OCI-LY7 (cell line): Measurements from ENCODE around the gene CLDN20. TPM values are rescaled to one million over a fixed set of nuclear protein-coding genes. Genes with fewer than 3 reads are reported as not detected.
A peak's percentile ranks its signal among the peaks of the same experiment; 100 is the strongest.

Source experiments
- BruUV-seq: library from RNA; stranded (reverse); fragments of 400-500 nt; replicated peaks from 2 replicates; lab custom pipeline; 2021; lab: Mats Ljungman, UMichigan
- CTCF ChIA-PET: fragments of 300-600 bp; sonication (Branson Sonifier 250); formaldehyde crosslinking; loops from one replicate; lab custom pipeline; 2022; ENCODE audit warnings: antibody characterized with exemption; ENCODE audit not compliant: unreplicated experiment; lab: Charles Lee
- POLR2A ChIA-PET: fragments of 300-600 bp; sonication (Branson Sonifier 250); formaldehyde crosslinking; loops from one replicate; lab custom pipeline; 2022; ENCODE audit warnings: antibody characterized with exemption; lab: Charles Lee
- DNase-seq: peaks from one replicate; pipeline ENCODE4 v3.0.0-alpha.2; 2015; ENCODE audit warnings: low spot score
- H2AFZ ChIP-seq: fragments of 200-600 bp; sonication (generic), shearing (Covaris generic); 2 replicates; pipeline ENCODE4 v1.6.1; 2014; ENCODE audit warnings: mild to moderate bottlenecking, antibody characterized with exemption, low read length, moderate library complexity
- H3K27ac ChIP-seq: fragments of 200-600 bp; sonication (generic); 2 replicates; pipeline ENCODE4 v1.5.1; 2014; ENCODE audit warnings: mixed run types, low read depth, mild to moderate bottlenecking, moderate library complexity, low read length, inconsistent platforms; ENCODE audit not compliant: poor library complexity, severe bottlenecking
- H3K36me3 ChIP-seq: fragments of 200-600 bp; sonication (generic); 2 replicates; pipeline ENCODE4 v1.6.1; 2014; ENCODE audit warnings: mild to moderate bottlenecking, antibody characterized with exemption, low read length, moderate library complexity, mixed read lengths; ENCODE audit not compliant: insufficient read depth
- H3K4me1 ChIP-seq: fragments of 200-600 bp; sonication (generic); 2 replicates; pipeline ENCODE4 v1.5.1; 2014; ENCODE audit warnings: mild to moderate bottlenecking, low read length; ENCODE audit not compliant: insufficient read depth, poor library complexity, severe bottlenecking
- H3K4me2 ChIP-seq: fragments of 200-600 bp; sonication (generic); 2 replicates; pipeline ENCODE4 v1.6.1; 2014; ENCODE audit warnings: mild to moderate bottlenecking, low read length
- H3K4me3 ChIP-seq: fragments of 200-600 bp; sonication (generic); 2 replicates; pipeline ENCODE4 v1.5.1; 2014; ENCODE audit warnings: mild to moderate bottlenecking, low read depth, low read length; ENCODE audit not compliant: poor library complexity, severe bottlenecking
- H3K79me2 ChIP-seq: fragments of 200-600 bp; sonication (generic); 2 replicates; pipeline ENCODE4 v1.6.1; 2016; ENCODE audit warnings: low read depth, mild to moderate bottlenecking, low read length, moderate library complexity, mixed read lengths; ENCODE audit not compliant: insufficient read depth
- H3K9me2 ChIP-seq: fragments of 200-600 bp; sonication (generic); 2 replicates; pipeline ENCODE4 v1.6.1; 2016; ENCODE audit warnings: mild to moderate bottlenecking, low read length, mixed read lengths; ENCODE audit not compliant: insufficient read depth
- H3K9me3 ChIP-seq: fragments of 200-600 bp; sonication (generic); 2 replicates; pipeline ENCODE4 v1.6.1; 2014; ENCODE audit warnings: mild to moderate bottlenecking, mixed run types, low read length, mixed read lengths
- H4K20me1 ChIP-seq: fragments of 200-600 bp; sonication (generic); 2 replicates; pipeline ENCODE4 v1.6.1; 2014; ENCODE audit warnings: mild to moderate bottlenecking, antibody characterized with exemption, low read length, moderate library complexity, mixed read lengths; ENCODE audit not compliant: insufficient read depth
- CTCF ChIP-seq: fragments of 200-600 bp; sonication (generic); conservative IDR thresholded peaks from 2 replicates; pipeline ENCODE4 v1.5.1; 2014; ENCODE audit warnings: mild to moderate bottlenecking, antibody characterized with exemption, low read length, moderate library complexity, mixed read lengths
- EZH2phosphoT487 ChIP-seq: fragments of 200-600 bp; sonication (generic); IDR thresholded peaks from 2 replicates; pipeline ENCODE4 v1.6.1; 2018; ENCODE audit warnings: low read depth, borderline replicate concordance, mild to moderate bottlenecking, mixed run types, antibody characterized with exemption, low read length, moderate library complexity, mixed read lengths
- intact Hi-C: fragments of 100-400 bp; cut with micrococcal nuclease; formaldehyde crosslinking; loops from one replicate; pipeline ENCODE4 v1.10.0; 2022; ENCODE audit not compliant: unreplicated experiment
- total RNA-seq, 2 experiments: library from RNA; depleted of rRNA in 1 of 2; stranded (reverse); fragments of >200 nt in 1 of 2; shearing (Covaris generic) in 1 of 2; gene quantifications; 2 replicates each; pipeline ENCODE4 v1.2.3, GENCODE V29; 2014 to 2022

CLDN20 gene
- total RNA-seq, 2 experiments from 2014 or later, result not detected

GRCh38 chr6:155248008-155249001 is 15.5 kb upstream of the CLDN20 start:
- H3K27ac ChIP-seq, result no peak overlapping the region
- H3K9me3 ChIP-seq, result no peaks in the 10 kb centered on the region
- H3K4me1 ChIP-seq, result no peaks in the 10 kb centered on the region
- H3K4me2 ChIP-seq, result no peak overlapping the region
- H3K9me2 ChIP-seq, result no peaks in the 10 kb centered on the region
- H3K36me3 ChIP-seq, result peaks cover 80% of the 10 kb centered on the region
- H3K79me2 ChIP-seq, result no peaks in the 10 kb centered on the region
- DNase-seq, result peak; percentile 63
- H3K4me3 ChIP-seq, result no peak overlapping the region
- no peak overlapping the region for H2AFZ ChIP-seq
- H4K20me1 ChIP-seq, result no peaks in the 10 kb centered on the region
- ChIA-PET CTCF (interaction anchor here (1.2 kb wide), 1 partner anchor 66 kb away, joined by 3 read pairs; no protein-coding TSS in a partner anchor), POLR2A (interaction anchor here (0.9 kb wide), 1 partner anchor 40 kb away, joined by 3 read pairs; no protein-coding TSS in a partner anchor)
- intact Hi-C loops, result loop anchor here (1.0 to 10.0 kb wide), 3 partner anchors 71 to 574 kb away; no protein-coding TSS in a partner anchor
- TF ChIP-seq CTCF, result peak; percentile 89
- TF ChIP-seq EZH2phosphoT487, result no peak
- BruUV-seq, result no TSS peak

- peaks cover 86% of the 10 kb centered on the region for H3K36me3 ChIP-seq
- intact Hi-C loops, result no loop called here
- ChIA-PET POLR2A (interaction anchor here (0.5 to 1.8 kb wide), 2 partner anchors 26 to 157 kb away, joined by 3 to 4 read pairs; no protein-coding TSS in a partner anchor), CTCF (no interaction called here)
- no TSS peak for BruUV-seq
- H3K4me1 ChIP-seq, result no peaks in the 10 kb centered on the region
- H3K27ac ChIP-seq, result no peak overlapping the region
- H3K4me3 ChIP-seq, result no peak overlapping the region
- no peaks in the 10 kb centered on the region for H3K79me2 ChIP-seq
- DNase-seq, result no peak
- H4K20me1 ChIP-seq, result no peaks in the 10 kb centered on the region
- H3K9me3 ChIP-seq, result no peaks in the 10 kb centered on the region
- no peak overlapping the region for H3K4me2 ChIP-seq
- no peak for TF ChIP-seq CTCF
- TF ChIP-seq EZH2phosphoT487, result no peak
- H2AFZ ChIP-seq, result no peak overlapping the region
- H3K9me2 ChIP-seq, result no peaks in the 10 kb centered on the region
Observed at GRCh38 chr6:155250701-155251381, 13.0 kb upstream of the CLDN20 start.
